WTC11 (cell line): ENCODE measurements around the gene EXOC4.

Source experiments
- CTCF ChIP-seq: fragments of 200-600 bp; IDR thresholded peaks from 2 replicates; pipeline ENCODE4 v1.8.0; 2022; ENCODE audit warnings: antibody characterized with exemption
- E2F5 ChIP-seq: sonication (generic); formaldehyde crosslinking; IDR thresholded peaks from 2 replicates; pipeline ENCODE4 v1.8.1; 2022; ENCODE audit warnings: mild to moderate bottlenecking, moderate library complexity, missing genetic modification reagents
- ERG ChIP-seq: fragments of 250-450 bp; sonication (Bioruptor Pico); IDR thresholded peaks from 2 replicates; pipeline ENCODE4 v1.8.0; 2021; ENCODE audit warnings: mild to moderate bottlenecking
- ESRRA ChIP-seq: sonication (generic); formaldehyde crosslinking; IDR thresholded peaks from 2 replicates; pipeline ENCODE4 v1.8.1; 2022; ENCODE audit warnings: mild to moderate bottlenecking, missing genetic modification reagents, borderline replicate concordance
- HMGA2 ChIP-seq: fragments of 250-450 bp; sonication (Bioruptor Pico); IDR thresholded peaks from 2 replicates; pipeline ENCODE4 v1.4.0; 2021; ENCODE audit warnings: mild to moderate bottlenecking, moderate library complexity
- IRF2 ChIP-seq: sonication (generic); formaldehyde crosslinking; IDR thresholded peaks from 2 replicates; pipeline ENCODE4 v1.8.0; 2022; ENCODE audit warnings: low read depth, missing genetic modification reagents, borderline replicate concordance
- MAX ChIP-seq: sonication (generic); formaldehyde crosslinking; IDR thresholded peaks from 2 replicates; pipeline ENCODE4 v1.8.0; 2022; ENCODE audit warnings: mild to moderate bottlenecking, missing genetic modification reagents
- NFE2L1 ChIP-seq: sonication (generic); formaldehyde crosslinking; IDR thresholded peaks from 2 replicates; pipeline ENCODE4 v1.8.1; 2023; ENCODE audit warnings: missing genetic modification reagents
- SMAD3 ChIP-seq: sonication (generic); formaldehyde crosslinking; IDR thresholded peaks from 2 replicates; pipeline ENCODE4 v1.8.0; 2022; ENCODE audit warnings: missing genetic modification reagents, mild to moderate bottlenecking, borderline replicate concordance
- SMAD4 ChIP-seq: sonication (generic); formaldehyde crosslinking; IDR thresholded peaks from 2 replicates; pipeline ENCODE4 v1.8.0; 2022; ENCODE audit warnings: mild to moderate bottlenecking, missing genetic modification reagents
- STAT6 ChIP-seq: sonication (generic); formaldehyde crosslinking; conservative IDR thresholded peaks from 2 replicates; pipeline ENCODE4 v1.8.1; 2023; ENCODE audit warnings: mild to moderate bottlenecking, low read depth, missing genetic modification reagents, moderate library complexity
- ZNF219 ChIP-seq: sonication (generic); formaldehyde crosslinking; IDR thresholded peaks from 2 replicates; pipeline ENCODE4 v1.8.0; 2023; ENCODE audit warnings: missing genetic modification reagents, mild to moderate bottlenecking, borderline replicate concordance
- ZNF416 ChIP-seq: fragments of 250-450 bp; sonication (Bioruptor Pico); IDR thresholded peaks from 2 replicates; pipeline ENCODE4 v1.9.0; 2021; ENCODE audit warnings: mild to moderate bottlenecking, inconsistent platforms

GRCh38 chr7:133586253-133586652 is 333.4 kb downstream of the EXOC4 start:
- TF ChIP-seq ZNF219 = no peak
- TF ChIP-seq SMAD4 (CRISPR knock-in tag) = no peak
- TF ChIP-seq ZNF416 (CRISPR knock-in tag) = no peak
- TF ChIP-seq MAX (CRISPR knock-in tag) = no peak
- TF ChIP-seq HMGA2 (CRISPR knock-in tag) = no peak
- no peak for TF ChIP-seq E2F5 (CRISPR knock-in tag)
- TF ChIP-seq IRF2 = no peak
- TF ChIP-seq CTCF = no peak
- TF ChIP-seq SMAD3 (CRISPR knock-in tag) = no peak
- no peak for TF ChIP-seq ERG
- TF ChIP-seq ESRRA = no peak
- no peak for TF ChIP-seq STAT6
- no peak for TF ChIP-seq NFE2L1
